Activated CD4-positive, alpha-beta T cell treated with anti-CD3 and anti-CD28 coated beads, Interleukin-2, amount 50 U/mL, for 1 hour (primary cell): ENCODE results near the gene ZBTB12.
"Not testable (repeated sequence)": the region's sequence is repeated elsewhere in the genome, so short reads cannot be mapped to it uniquely, and the experiment has no call there.

Source experiments
- DNase-seq: peaks from one replicate; pipeline ENCODE4 v3.0.0-alpha.2; 2020

ZBTB12 gene

DNA sequence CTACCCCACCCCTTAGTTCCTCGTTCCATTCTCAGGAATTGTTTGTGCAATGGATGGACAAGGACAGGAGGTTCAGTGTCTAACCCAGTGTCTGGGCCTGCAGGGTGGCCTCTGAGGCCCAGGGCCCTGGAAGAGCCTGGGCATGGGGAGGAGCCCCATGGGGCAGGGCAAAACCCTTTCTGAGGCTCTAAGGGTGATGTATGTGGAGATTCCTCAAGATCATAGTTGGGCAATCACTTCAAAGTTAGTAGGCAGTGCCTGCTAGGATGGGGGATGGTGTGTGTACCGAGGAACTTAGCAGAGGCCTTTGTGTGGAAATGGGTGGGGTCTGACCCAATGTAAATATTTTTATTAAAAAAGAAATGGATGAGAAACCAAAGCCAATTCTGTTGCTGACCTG is 18.9 kb upstream of the ZBTB12 start:
- no peak for DNase-seq

GRCh38 chr6:31919624-31920303 is 17.9 kb upstream of the ZBTB12 start:
- no peak for DNase-seq

DNA sequence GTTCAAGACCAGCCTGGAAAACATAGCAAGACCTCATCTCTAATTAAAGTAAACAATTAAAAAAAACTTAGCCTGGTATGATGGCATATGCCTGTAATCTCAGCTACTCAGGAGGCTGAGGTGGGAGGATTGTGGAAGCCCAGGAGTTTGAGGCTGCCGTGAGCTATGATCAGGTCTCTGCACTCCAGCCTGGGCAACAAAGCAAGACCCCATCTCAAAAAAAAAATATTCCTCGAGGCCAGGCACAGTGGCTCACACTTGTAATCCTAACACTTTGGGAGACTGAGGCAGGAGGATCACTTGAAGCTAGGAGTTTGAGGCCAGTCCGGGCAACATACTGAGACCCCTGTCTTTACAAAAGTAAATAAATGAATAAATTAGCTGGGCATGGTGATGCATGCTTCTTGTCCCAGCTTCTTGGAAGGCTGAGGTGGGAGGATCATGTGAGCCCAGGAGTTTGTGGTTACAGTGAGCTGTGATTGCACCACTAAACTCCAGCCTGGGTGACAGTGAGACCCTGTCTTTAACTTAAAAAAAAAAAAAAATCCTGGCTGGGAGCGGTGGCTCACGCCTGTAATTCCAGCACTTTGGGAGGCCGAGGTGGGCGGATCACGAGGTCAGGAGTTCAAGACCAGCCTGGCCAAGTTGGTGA is 16.3 kb upstream of the ZBTB12 start:
- no peak for DNase-seq

DNA sequence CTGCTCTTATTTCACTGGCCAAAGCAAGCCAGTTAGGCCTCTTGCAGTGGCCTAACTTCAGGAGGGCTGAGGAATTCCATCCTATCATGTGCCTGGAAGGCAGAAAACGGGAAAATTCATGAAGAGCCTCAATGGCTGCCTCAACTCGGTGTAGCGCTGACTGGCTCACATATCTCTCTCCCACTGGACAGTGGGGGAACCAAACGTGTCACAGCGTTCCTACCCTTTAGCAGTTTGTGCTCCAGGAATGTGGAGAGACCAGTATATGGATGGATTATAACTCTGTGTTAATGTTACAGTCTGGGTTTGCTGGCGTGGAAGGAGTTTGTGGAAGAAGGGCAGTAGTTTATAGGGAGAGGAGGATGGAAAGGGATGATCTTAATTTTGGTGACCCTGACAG is 13.9 kb upstream of the ZBTB12 start:
- no peak for DNase-seq

GRCh38 chr6:31915351-31915750 is 13.5 kb upstream of the ZBTB12 start:
- DNase-seq, result no peak

DNA sequence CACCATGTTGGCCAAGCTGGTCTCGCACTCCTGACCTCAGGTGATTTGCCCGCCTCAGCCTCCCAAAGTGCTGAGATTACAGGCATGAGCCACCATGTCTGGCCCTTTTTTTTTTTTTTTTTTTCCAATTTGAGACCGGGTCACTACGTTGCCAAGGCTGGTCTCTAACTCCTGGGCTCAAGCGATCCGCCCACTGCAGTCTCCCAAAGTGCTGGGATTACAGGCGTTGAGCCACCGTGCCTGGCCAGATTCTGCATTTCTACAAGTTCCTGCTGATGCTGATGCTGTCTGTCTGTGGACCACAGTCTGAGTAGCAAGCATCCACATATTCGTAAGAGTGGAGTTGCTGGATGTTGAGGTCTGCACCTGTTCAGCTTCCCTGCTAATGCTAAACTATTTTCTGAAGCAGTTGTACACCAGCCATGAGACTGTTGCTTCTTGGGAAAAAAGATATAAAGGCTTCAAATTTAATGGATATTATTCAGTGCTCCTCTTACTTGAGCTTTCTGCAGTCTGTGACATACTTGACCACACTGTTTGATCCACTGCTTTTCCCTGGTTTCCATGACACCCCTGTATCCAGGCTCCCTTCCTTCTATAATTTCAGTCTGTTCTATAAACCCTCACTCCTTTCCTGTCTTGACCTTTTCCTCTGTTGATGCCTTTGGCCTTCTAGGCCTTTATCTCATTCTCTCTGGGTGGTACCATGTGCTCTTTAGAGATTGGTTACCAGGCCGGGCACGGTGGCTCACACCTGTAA is 10.1 kb upstream of the ZBTB12 start:
- DNase-seq, result no peak

GRCh38 chr6:31909298-31909697 is 7.4 kb upstream of the ZBTB12 start:
- not testable (repeated sequence) for DNase-seq

DNA sequence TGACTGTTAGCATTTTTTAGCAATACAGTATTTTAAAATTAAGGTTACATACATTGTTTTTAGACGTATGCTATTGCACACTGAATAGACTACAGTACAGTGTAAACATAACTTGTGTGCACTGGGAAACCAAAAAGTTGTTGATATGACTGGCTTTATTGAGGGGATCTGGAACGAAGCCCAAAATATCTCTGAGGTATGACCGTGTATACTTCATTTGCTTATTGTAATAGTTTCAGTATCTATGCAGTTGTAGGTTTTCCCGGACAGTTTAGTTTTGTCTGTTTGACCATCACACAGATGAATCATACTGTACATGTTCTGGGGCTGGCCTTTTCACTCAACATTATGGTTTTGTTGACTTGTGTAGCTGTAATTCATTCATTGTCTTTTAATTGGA is 6.9 kb upstream of the ZBTB12 start:
- no peak for DNase-seq

GRCh38 chr6:31908255-31908654 is 6.4 kb upstream of the ZBTB12 start:
- not testable (repeated sequence) for DNase-seq

GRCh38 chr6:31907158-31907813 is 5.4 kb upstream of the ZBTB12 start:
- no peak for DNase-seq

GRCh38 chr6:31906727-31907126 is 4.8 kb upstream of the ZBTB12 start:
- DNase-seq, result not testable (repeated sequence)

GRCh38 chr6:31906122-31906521 is 4.2 kb upstream of the ZBTB12 start:
- no peak for DNase-seq

DNA sequence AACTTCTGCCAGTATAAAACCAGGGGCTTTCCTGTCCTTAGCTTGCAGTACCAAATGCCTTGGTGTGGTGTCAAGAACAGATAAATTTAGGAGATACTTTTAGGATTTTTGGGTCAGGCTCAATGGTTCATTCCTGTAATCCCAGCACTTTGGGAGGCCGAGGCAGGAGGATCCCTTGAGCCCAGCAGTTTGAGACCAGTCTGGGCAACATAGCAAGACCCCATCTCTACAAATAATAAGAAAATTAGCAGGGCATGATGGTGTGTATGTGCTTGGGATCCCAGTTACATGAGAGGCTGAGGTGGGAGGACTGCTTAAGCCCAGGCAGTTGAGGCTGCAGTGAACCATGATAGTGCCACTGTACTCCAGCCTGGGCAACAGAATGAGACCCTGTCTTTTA is 3.2 kb upstream of the ZBTB12 start:
- no peak for DNase-seq

- DNase-seq, result no peak
These were observed 2.1 kb upstream of the ZBTB12 start for GRCh38 chr6:31903957-31904356.

DNA sequence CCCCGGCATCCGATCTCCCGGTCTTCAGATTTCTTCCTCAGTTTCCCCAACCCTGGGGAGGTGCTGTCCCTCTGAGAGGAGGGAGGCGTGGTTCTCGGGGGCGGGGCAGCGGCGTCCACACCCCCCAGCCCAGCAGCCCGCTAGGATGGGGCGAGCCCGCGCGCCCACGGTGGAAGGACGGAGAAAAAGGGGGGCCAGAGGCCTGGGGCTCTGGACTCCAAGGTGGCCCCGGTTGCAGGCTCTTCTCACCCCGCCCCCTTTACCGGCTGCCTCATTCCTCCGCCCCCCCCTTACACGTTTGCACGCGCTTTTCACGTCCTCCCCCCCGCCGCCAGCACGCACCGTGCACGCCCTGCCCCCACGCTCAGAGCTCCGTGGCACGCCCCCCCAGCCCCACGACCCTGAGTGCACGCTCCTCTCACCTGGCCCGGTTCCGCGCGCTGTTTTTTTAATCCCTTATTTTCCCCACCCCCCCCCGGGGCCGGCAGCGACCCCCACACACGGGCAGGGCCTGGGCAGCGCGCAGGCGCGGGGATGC is 402 bp downstream of the ZBTB12 start:
- peak; percentile 61 for DNase-seq

DNA sequence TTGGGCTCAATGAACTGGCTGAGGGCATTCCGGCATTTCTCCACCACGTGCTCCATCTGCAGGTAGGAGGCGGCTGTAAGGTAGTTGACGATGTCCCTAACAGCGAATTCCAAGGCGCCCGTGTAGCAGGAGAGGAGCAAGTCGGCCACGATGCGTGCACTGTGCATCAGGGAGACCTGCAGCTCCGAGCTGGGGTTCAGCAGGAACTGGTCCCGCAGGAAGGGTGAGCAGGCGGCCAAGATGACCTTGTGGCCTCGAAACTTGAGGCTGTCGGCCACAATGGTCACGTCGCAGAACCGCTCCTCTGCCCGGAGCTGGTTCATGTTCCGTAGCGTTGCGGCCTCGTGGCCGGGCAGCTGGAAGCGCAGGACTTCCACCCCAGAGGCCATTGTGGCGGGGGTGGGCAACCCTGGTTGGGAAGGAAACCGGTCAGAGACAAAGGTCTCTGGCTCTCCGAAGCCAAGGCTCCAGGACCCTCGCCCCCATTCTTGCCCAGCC is 920 bp downstream of the ZBTB12 start:
- DNase-seq, result no peak

GRCh38 chr6:31899882-31900722 is 1.8 kb downstream of the ZBTB12 start:
- no peak for DNase-seq

GRCh38 chr6:31899215-31899614 is 2.7 kb downstream of the ZBTB12 start:
- no peak for DNase-seq

DNA sequence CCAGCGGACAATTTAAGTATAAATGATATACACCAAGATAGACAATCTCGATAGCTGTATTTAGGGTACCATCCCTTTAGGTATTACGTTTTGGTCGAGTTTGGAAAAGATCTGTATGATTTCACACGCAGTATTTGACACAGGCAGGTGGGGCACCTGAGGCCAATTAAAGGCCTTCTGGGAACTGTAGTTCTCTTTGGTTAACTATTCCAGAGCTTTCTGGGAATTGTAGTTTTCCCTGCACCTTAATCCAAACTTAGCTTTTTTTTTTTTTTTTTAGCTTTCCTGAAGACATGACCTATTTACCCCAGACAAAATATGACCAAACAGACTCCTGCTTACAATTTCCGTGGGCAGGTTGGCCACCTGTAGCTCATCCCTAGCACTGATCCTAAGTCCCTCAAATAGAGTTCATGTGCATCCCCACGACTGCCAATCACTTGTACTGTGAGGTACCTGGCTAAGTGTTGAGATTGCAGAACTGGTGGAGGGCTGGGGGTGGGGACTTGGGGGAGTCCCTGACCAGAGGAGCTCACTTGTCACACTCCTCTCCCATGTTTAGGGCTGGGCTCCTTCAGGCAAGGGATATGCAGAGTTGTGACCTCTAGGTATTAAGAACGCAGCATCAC is 3.4 kb downstream of the ZBTB12 start:
- DNase-seq, result peak; percentile 28

GRCh38 chr6:31897612-31898382 is 4.1 kb downstream of the ZBTB12 start, which contains the start of gene EHMT2:
TSS of gene EHMT2 (minus strand) at chr6:31897698. CDS start at chr6:31897677, 21 bp downstream.
- DNase-seq, result peak; percentile 79
